ENCODE measurements around the gene GLCCI1. TPM values are rescaled to one million over a fixed set of nuclear protein-coding genes. Genes with fewer than 3 reads are reported as not detected.

The GLCCI1 gene
- total RNA-seq, 1 experiment from 2014 or later, result 4.6 TPM

DNA sequence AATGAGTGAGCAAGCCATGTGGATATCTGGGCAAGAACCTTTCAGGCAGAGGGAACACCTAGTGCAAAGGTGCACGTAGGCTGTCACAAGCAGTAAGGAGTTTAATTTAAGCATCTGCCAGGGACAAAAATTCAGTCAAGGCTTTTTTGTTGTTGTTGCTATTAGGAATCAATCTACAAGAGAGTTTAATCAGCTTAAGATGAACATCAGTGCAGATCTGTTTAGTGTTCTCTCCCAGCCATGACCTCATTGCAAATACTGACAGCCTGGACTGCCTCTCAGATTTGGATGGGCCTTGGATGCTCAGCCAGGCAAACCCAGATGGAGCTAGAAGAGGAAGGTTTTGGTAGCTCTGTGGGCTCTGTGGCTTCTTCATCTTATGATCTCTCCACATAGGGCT is 3.3 kb upstream of the GLCCI1 start:
- Histone ChIP-seq H3K4me3 (replicated peaks in 1 of 2; ENCODE audit: low read depth in 1 of 2, low read length in 2 of 2) (no peak overlapping the region), H4K20me1 (ENCODE audit: insufficient read depth) (no peaks in the 10 kb centered on the region), H3K9ac (ENCODE audit: low read length) (no peak overlapping the region), H3K27ac (ENCODE audit: low read depth, low read length) (no peak overlapping the region), H3K4me2 (ENCODE audit: low read length) (no peak overlapping the region), H3K79me2 (ENCODE audit: insufficient read depth, low read length) (no peaks in the 10 kb centered on the region), H3K36me3 (ENCODE audit: control insufficient read depth in 1 of 2, insufficient read depth in 2 of 2, low read length in 2 of 2) (no peaks in the 10 kb centered on the region), H3K9me2 (ENCODE audit: insufficient read depth) (no peaks in the 10 kb centered on the region; the same call in 1 of the 2 replicates), H3K27me3 (ENCODE audit: insufficient read depth, low read length) (no peaks in the 10 kb centered on the region), H2AFZ (ENCODE audit: low read depth, low read length, poor library complexity, severe bottlenecking) (no peak overlapping the region), H3K4me1 (ENCODE audit: control insufficient read depth in 1 of 2, insufficient read depth in 2 of 2, low read length in 2 of 2) (peaks cover 3 to 14% of the 10 kb centered on the region in 2 experiments; a peak in 3 of 4 replicates), H3K9me3 (ENCODE audit: control insufficient read depth in 1 of 2, insufficient read depth in 1 of 2, low read depth in 1 of 2, low read length in 2 of 2) (no peaks in the 10 kb centered on the region)
- ChIA-PET RAD21 (ENCODE audit: low non-redundant PET in 1 of 2, low total read pairs in 2 of 2, uncharacterized antibody in 2 of 2, unreplicated experiment in 2 of 2) (no interaction called here), POLR2A (no interaction called here), CTCF (no interaction called here)
- DNase-seq (ENCODE audit: low read depth, low spot score), result no peak
- TF ChIP-seq, protein P1, sequence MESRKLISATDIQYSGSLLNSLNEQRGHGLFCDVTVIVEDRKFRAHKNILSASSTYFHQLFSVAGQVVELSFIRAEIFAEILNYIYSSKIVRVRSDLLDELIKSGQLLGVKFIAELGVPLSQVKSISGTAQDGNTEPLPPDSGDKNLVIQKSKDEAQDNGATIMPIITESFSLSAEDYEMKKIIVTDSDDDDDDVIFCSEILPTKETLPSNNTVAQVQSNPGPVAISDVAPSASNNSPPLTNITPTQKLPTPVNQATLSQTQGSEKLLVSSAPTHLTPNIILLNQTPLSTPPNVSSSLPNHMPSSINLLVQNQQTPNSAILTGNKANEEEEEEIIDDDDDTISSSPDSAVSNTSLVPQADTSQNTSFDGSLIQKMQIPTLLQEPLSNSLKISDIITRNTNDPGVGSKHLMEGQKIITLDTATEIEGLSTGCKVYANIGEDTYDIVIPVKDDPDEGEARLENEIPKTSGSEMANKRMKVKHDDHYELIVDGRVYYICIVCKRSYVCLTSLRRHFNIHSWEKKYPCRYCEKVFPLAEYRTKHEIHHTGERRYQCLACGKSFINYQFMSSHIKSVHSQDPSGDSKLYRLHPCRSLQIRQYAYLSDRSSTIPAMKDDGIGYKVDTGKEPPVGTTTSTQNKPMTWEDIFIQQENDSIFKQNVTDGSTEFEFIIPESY (IDR thresholded peaks at IDR 0.05; ENCODE audit: extremely low read depth, insufficient replicate concordance, low read length), result no peak
- TF ChIP-seq SP1 (IDR thresholded peaks at IDR 0.05; ENCODE audit: low read depth) (no peak), EZH2phosphoT487 (IDR thresholded peaks at IDR 0.05; ENCODE audit: borderline replicate concordance) (no peak)
- intact Hi-C loops (cut with micrococcal nuclease), result no loop called here
- no peak for ATAC-seq
- BruUV-seq (replicated peaks), result no TSS peak

DNA sequence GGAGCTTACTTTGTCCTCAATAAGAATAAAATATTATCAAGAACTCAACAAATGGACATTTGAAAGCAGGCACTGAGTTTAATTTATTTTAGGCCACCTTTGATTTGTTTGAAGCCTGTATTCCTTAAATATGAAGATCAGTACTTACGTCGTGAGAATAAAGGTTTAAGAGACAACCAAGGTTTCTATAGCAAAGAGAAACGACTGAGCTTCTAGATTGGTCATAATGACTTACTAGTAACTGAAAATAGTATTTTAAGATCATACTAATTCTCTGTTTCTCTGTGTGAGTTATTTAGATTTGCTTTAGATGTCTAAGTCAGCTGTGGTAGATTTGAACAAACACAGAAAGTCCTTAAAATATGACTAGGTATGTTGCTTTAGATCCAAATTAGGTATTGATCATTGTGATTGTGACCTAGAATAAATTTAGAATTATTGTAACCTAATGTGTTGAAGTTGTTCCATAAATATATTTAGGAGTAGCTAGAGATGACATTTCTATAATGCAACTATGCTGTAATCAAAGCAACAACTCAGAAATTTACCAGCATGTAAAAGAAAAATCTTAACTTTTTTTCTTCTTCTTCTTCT is 2.4 kb upstream of the GLCCI1 start:
- H3K4me2 ChIP-seq (ENCODE audit: low read length), result no peak overlapping the region
- H3K9me3 ChIP-seq (ENCODE audit: control insufficient read depth in 1 of 2, insufficient read depth in 1 of 2, low read depth in 1 of 2, low read length in 2 of 2), result no peaks in the 10 kb centered on the region
- no peaks in the 10 kb centered on the region for H3K36me3 ChIP-seq (ENCODE audit: control insufficient read depth in 1 of 2, insufficient read depth in 2 of 2, low read length in 2 of 2)
- DNase-seq (ENCODE audit: low read depth, low spot score), result no peak
- intact Hi-C loops (cut with micrococcal nuclease), result no loop called here
- H3K27me3 ChIP-seq (ENCODE audit: insufficient read depth, low read length), result no peaks in the 10 kb centered on the region
- no peak overlapping the region for H3K4me3 ChIP-seq (replicated peaks in 1 of 2; ENCODE audit: low read depth in 1 of 2, low read length in 2 of 2)
- ChIA-PET CTCF (no interaction called here), RAD21 (ENCODE audit: low non-redundant PET in 1 of 2, low total read pairs in 2 of 2, uncharacterized antibody in 2 of 2, unreplicated experiment in 2 of 2) (no interaction called here), POLR2A (no interaction called here)
- H3K9ac ChIP-seq (ENCODE audit: low read length), result no peak overlapping the region
- no peaks in the 10 kb centered on the region; the same call in 1 of the 2 replicates for H3K9me2 ChIP-seq (ENCODE audit: insufficient read depth)
- ATAC-seq, result no peak
- no peak overlapping the region for H2AFZ ChIP-seq (ENCODE audit: low read depth, low read length, poor library complexity, severe bottlenecking)
- no peak overlapping the region for H3K27ac ChIP-seq (ENCODE audit: low read depth, low read length)
- no peaks in the 10 kb centered on the region for H4K20me1 ChIP-seq (ENCODE audit: insufficient read depth)
- peaks cover 3 to 16% of the 10 kb centered on the region in 2 experiments; a peak in 3 of 4 replicates for H3K4me1 ChIP-seq (ENCODE audit: control insufficient read depth in 1 of 2, insufficient read depth in 2 of 2, low read length in 2 of 2)
- no peaks in the 10 kb centered on the region for H3K79me2 ChIP-seq (ENCODE audit: insufficient read depth, low read length)
- BruUV-seq (replicated peaks), result no TSS peak
- TF ChIP-seq JUND (IDR thresholded peaks at IDR 0.05) (no peak), RAD21 (IDR thresholded peaks at IDR 0.05; ENCODE audit: low read depth) (no peak), CBX3 (IDR thresholded peaks at IDR 0.05; ENCODE audit: low read depth) (no peak), EZH2phosphoT487 (IDR thresholded peaks at IDR 0.05; ENCODE audit: borderline replicate concordance) (no peak), ZNF274 (IDR thresholded peaks at IDR 0.05; ENCODE audit: low read depth, low read length) (no peak), EZH2 (IDR thresholded peaks at IDR 0.05) (no peak), TCF7L2 (IDR thresholded peaks at IDR 0.05; ENCODE audit: borderline replicate concordance, extremely low read depth, insufficient read depth, insufficient read length) (no peak), SIN3A (IDR thresholded peaks at IDR 0.05; ENCODE audit: low read depth) (no peak), SRF (IDR thresholded peaks at IDR 0.05; ENCODE audit: low read depth) (no peak), SP1 (IDR thresholded peaks at IDR 0.05; ENCODE audit: low read depth) (no peak), EGR1 (IDR thresholded peaks at IDR 0.05; ENCODE audit: low read depth) (no peak), POLR2A (IDR thresholded peaks at IDR 0.05; ENCODE audit: borderline replicate concordance, extremely low read depth, insufficient read depth, insufficient read length) (no peak), POLR2AphosphoS5 (IDR thresholded peaks at IDR 0.05; ENCODE audit: low read depth, low read length) (no peak), ELF1 (IDR thresholded peaks at IDR 0.05; ENCODE audit: borderline replicate concordance, low read depth) (no peak), YY1 (IDR thresholded peaks at IDR 0.05; ENCODE audit: extremely low read depth, insufficient replicate concordance, low read depth, low read length) (no peak)
- TF ChIP-seq, protein P2, sequence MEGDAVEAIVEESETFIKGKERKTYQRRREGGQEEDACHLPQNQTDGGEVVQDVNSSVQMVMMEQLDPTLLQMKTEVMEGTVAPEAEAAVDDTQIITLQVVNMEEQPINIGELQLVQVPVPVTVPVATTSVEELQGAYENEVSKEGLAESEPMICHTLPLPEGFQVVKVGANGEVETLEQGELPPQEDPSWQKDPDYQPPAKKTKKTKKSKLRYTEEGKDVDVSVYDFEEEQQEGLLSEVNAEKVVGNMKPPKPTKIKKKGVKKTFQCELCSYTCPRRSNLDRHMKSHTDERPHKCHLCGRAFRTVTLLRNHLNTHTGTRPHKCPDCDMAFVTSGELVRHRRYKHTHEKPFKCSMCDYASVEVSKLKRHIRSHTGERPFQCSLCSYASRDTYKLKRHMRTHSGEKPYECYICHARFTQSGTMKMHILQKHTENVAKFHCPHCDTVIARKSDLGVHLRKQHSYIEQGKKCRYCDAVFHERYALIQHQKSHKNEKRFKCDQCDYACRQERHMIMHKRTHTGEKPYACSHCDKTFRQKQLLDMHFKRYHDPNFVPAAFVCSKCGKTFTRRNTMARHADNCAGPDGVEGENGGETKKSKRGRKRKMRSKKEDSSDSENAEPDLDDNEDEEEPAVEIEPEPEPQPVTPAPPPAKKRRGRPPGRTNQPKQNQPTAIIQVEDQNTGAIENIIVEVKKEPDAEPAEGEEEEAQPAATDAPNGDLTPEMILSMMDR (IDR thresholded peaks at IDR 0.05 in 2 of 3, conservative IDR thresholded peaks at IDR 0.05 in 1 of 3; ENCODE audit: borderline replicate concordance in 1 of 3, insufficient read depth in 1 of 3, low read depth in 2 of 3, low read length in 2 of 3), result no peak
- TF ChIP-seq, protein P3, sequence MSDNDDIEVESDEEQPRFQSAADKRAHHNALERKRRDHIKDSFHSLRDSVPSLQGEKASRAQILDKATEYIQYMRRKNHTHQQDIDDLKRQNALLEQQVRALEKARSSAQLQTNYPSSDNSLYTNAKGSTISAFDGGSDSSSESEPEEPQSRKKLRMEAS (IDR thresholded peaks at IDR 0.05), result no peak

All from HCT116 (cell line).